MCF 10A (cell line): Measurements from ENCODE around the gene DPPA2. TPM values are rescaled to one million over a fixed set of nuclear protein-coding genes. Genes with fewer than 3 reads are reported as not detected.
A peak's percentile ranks its signal among the peaks of the same experiment; 100 is the strongest.

Source experiments
- BruUV-seq: library from RNA; stranded (reverse); fragments of 400-500 nt; replicated peaks from 2 replicates; lab custom pipeline; 2021; lab: Mats Ljungman, UMichigan
- CTCF ChIA-PET: fragments of 300-600 bp; sonication (Branson Sonifier 250); formaldehyde crosslinking; extraction: SDS; loops from one replicate; lab custom pipeline; 2021; ENCODE audit warnings: antibody characterized with exemption, inconsistent platforms; lab: Yijun Ruan, JAX
- POLR2A ChIA-PET: fragments of 300-600, 350-650 bp; sonication (Branson Sonifier 250); formaldehyde crosslinking; extraction: SDS; loops from one replicate; lab custom pipeline; 2020; ENCODE audit warnings: antibody characterized with exemption, inconsistent platforms; lab: Yijun Ruan, JAX
- DNase-seq: peaks from one replicate; pipeline ENCODE4 v3.0.0-alpha.2; 2018; ENCODE audit not compliant: unreplicated experiment
- H3K27ac Mint-ChIP-seq: one replicate; pipeline ENCODE4 v1.8.0; 2022; ENCODE audit warnings: mild to moderate bottlenecking, low read depth, mixed read lengths; ENCODE audit not compliant: unreplicated experiment
- H3K27me3 Mint-ChIP-seq: one replicate; pipeline ENCODE4 v1.8.0; 2022; ENCODE audit warnings: mixed read lengths; ENCODE audit not compliant: insufficient read depth, unreplicated experiment
- H3K36me3 Mint-ChIP-seq: one replicate; pipeline ENCODE4 v1.8.0; 2022; ENCODE audit warnings: mild to moderate bottlenecking, moderate library complexity, mixed read lengths; ENCODE audit not compliant: insufficient read depth, unreplicated experiment
- H3K4me1 Mint-ChIP-seq: one replicate; pipeline ENCODE4 v1.8.0; 2022; ENCODE audit warnings: mixed read lengths; ENCODE audit not compliant: insufficient read depth, unreplicated experiment
- H3K4me3 Mint-ChIP-seq: one replicate; pipeline ENCODE4 v1.8.0; 2022; ENCODE audit warnings: mild to moderate bottlenecking, moderate library complexity, mixed read lengths; ENCODE audit not compliant: unreplicated experiment
- H3K9me3 Mint-ChIP-seq: one replicate; pipeline ENCODE4 v1.8.0; 2022; ENCODE audit warnings: mixed read lengths; ENCODE audit not compliant: unreplicated experiment
- CTCF ChIP-seq: fragments of 200-600 bp; IDR thresholded peaks from one replicate; pipeline ENCODE4 v1.8.0; 2022; ENCODE audit warnings: antibody characterized with exemption, mild to moderate bottlenecking; ENCODE audit not compliant: unreplicated experiment
- intact Hi-C: fragments of 100-400 bp; cut with micrococcal nuclease; formaldehyde crosslinking; loops from 2 replicates; pipeline ENCODE4 v1.14.1; 2022
- total RNA-seq: library from RNA; stranded (reverse); gene quantifications from 2 replicates; pipeline ENCODE4 v1.2.3, GENCODE V29; 2022

DPPA2 gene
- total RNA-seq, 1 experiment from 2014 or later, result not detected

DNA sequence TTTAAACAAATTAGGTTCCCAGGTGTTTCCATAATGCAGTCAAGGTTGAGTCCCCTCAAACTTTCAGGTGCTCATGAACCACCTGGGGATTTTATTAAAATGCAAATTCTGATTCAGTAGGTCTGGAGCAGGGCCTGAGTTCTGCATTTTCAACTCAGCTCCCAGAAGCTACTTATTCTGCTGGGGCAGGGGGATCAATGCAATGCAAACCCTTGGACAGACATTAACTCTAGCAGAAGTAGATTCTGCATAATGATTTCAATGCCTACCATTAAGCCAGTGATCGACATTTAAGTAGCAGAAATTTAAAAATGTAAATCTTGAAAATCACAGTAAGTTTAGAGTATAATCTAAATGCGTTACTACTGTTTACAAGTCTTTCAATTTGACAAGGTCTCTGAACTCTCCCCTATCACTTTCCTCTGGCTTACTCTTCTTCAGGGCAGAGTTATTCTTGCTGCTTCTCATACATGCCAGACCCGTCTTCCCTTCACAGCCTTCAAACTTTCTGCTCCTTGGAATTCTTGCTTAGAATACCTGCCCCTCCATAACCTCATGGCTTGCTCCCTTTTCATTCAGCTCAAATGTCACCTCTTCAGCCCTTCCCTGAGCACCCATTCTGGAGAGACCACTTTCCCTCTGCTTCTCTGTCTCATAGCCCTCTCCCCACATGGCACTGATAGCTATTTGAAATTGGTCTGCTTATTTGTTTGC is 40.3 kb upstream of the DPPA2 start:
- intact Hi-C loops, result no loop called here

GRCh38 chr3:109355625-109356441 is 39.5 kb upstream of the DPPA2 start:
- Mint-ChIP-seq H3K27me3 (no peaks in the 10 kb centered on the region), H3K4me1 (no peaks in the 10 kb centered on the region), H3K4me3 (no peak overlapping the region), H3K9me3 (no peaks in the 10 kb centered on the region), H3K36me3 (no peaks in the 10 kb centered on the region), H3K27ac (no peak overlapping the region)
- DNase-seq, result no peak
- no peak for TF ChIP-seq CTCF
- intact Hi-C loops, result no loop called here
- BruUV-seq, result no TSS peak
- ChIA-PET CTCF (no interaction called here), POLR2A (no interaction called here)

More for the DNA sequence above, 40.3 kb upstream of the DPPA2 start:
- H3K9me3 Mint-ChIP-seq, result no peaks in the 10 kb centered on the region
- H3K36me3 Mint-ChIP-seq, result no peaks in the 10 kb centered on the region
- ChIA-PET POLR2A (no interaction called here), CTCF (interaction anchor here (0.6 to 0.9 kb wide), 2 partner anchors 24 to 31 kb away, joined by 3 read pairs; no protein-coding TSS in a partner anchor)
- BruUV-seq, result no TSS peak
- H3K4me3 Mint-ChIP-seq, result no peak overlapping the region
- TF ChIP-seq CTCF, result no peak
- DNase-seq, result no peak
- no peaks in the 10 kb centered on the region for H3K4me1 Mint-ChIP-seq
- no peaks in the 10 kb centered on the region for H3K27me3 Mint-ChIP-seq
- no peak overlapping the region for H3K27ac Mint-ChIP-seq

DNA sequence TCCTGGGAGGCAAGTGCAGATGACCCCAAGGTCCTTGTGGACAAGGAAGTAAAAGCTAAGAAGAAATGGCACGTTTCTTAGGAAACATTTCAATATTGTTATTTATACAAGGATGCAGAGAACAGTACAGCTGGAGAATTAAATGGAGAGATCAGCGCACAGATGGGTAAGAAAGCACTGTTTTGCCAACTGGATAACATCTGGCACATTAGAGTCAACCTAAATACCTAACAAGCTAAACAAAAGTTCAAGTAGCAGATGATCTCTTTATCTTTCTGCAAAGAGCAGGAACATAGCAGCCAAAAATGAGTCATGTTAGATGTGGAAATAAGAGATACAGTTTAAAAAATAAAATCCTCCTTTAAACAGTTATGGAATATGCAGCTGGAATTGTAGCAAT is 36.7 kb upstream of the DPPA2 start:
- TF ChIP-seq CTCF, result no peak
- CTCF ChIA-PET, result interaction anchor here (0.5 to 0.7 kb wide), 2 partner anchors 129 to 327 kb away, joined by 3 read pairs; no protein-coding TSS in a partner anchor
- POLR2A ChIA-PET, result no interaction called here
- H3K4me1 Mint-ChIP-seq, result no peaks in the 10 kb centered on the region
- intact Hi-C loops, result no loop called here
- no TSS peak for BruUV-seq
- H3K4me3 Mint-ChIP-seq, result no peak overlapping the region
- no peak for DNase-seq
- peak overlapping the region; percentile 13 for H3K27ac Mint-ChIP-seq
- H3K27me3 Mint-ChIP-seq, result no peaks in the 10 kb centered on the region
- H3K9me3 Mint-ChIP-seq, result no peaks in the 10 kb centered on the region
- H3K36me3 Mint-ChIP-seq, result no peaks in the 10 kb centered on the region

- ChIA-PET CTCF (no interaction called here), POLR2A (no interaction called here)
- H3K27ac Mint-ChIP-seq, result no peak overlapping the region
- no peaks in the 10 kb centered on the region for H3K27me3 Mint-ChIP-seq
- no TSS peak for BruUV-seq
- no peak overlapping the region for H3K4me3 Mint-ChIP-seq
- intact Hi-C loops, result no loop called here
- no peak for DNase-seq
- H3K36me3 Mint-ChIP-seq, result no peaks in the 10 kb centered on the region
- H3K4me1 Mint-ChIP-seq, result no peaks in the 10 kb centered on the region
- no peak for TF ChIP-seq CTCF
- H3K9me3 Mint-ChIP-seq, result no peaks in the 10 kb centered on the region
Observed at GRCh38 chr3:109351231-109351630, 34.9 kb upstream of the DPPA2 start.
